HCT116 (cell line): ENCODE results near the gene NOL4L. TPM values are rescaled to one million over a fixed set of nuclear protein-coding genes. Genes with fewer than 3 reads are reported as not detected.

ENCODE experiments used
- ATAC-seq: fragments of 200-7000 bp; cut with Tn5 transposase; 2 replicates; pipeline ENCODE4 v1.9.1; 2020; ENCODE audit warnings: mild to moderate bottlenecking, moderate library complexity
- BruUV-seq: library from RNA; stranded (reverse); fragments of 400-500 nt; replicated peaks from 2 replicates; lab custom pipeline; 2021; lab: Mats Ljungman, UMichigan
- CTCF ChIA-PET: fragments of 300-600 bp; sonication (Branson Sonifier 250); formaldehyde crosslinking; loops from one replicate; lab custom pipeline; 2021; ENCODE audit warnings: antibody characterized with exemption; lab: Charles Lee
- POLR2A ChIA-PET: fragments of 300-600, 350-600 bp; sonication (Branson Sonifier 250); formaldehyde crosslinking; loops from one replicate; lab custom pipeline; 2021; ENCODE audit warnings: antibody characterized with exemption; lab: Charles Lee
- RAD21 ChIA-PET, 2 experiments: fragments of 300-600 bp; sonication (Branson Sonifier 250); formaldehyde crosslinking; loops; one replicate each; lab custom pipeline; 2023; ENCODE audit warnings: low total read pairs in 2 of 2; ENCODE audit not compliant: uncharacterized antibody in 2 of 2, unreplicated experiment in 2 of 2, low non-redundant PET in 1 of 2; lab: Charles Lee
- DNase-seq: peaks from one replicate; pipeline ENCODE4 v3.0.0-alpha.2; 2010; ENCODE audit warnings: low read depth, low spot score
- H2AFZ ChIP-seq: fragments of 200-600 bp; shearing (Covaris generic), sonication (generic); 2 replicates; pipeline ENCODE4 v1.6.1; 2017; ENCODE audit warnings: low read depth, mixed run types, mixed read lengths, antibody characterized with exemption, low read length; ENCODE audit not compliant: poor library complexity, severe bottlenecking
- H3K27ac ChIP-seq: 2 replicates; pipeline ENCODE4 v1.5.1; 2012; ENCODE audit warnings: low read depth, low read length
- H3K27me3 ChIP-seq: fragments of 200-600 bp; sonication (generic); 2 replicates; pipeline ENCODE4 v1.6.1; 2016; ENCODE audit warnings: mixed run types, low read length, mixed read lengths; ENCODE audit not compliant: insufficient read depth
- H3K36me3 ChIP-seq, 2 experiments: fragments of 200-500 bp in 1 of 2; fragments of 200-600 bp in 1 of 2; sonication (Bioruptor generic) in 1 of 2; sonication (generic) in 1 of 2; 2 replicates each; pipeline versions ENCODE4 v1.5.1 to v1.6.1; 2014 to 2016; ENCODE audit warnings: low read length in 2 of 2, inconsistent platforms in 1 of 2, mixed read lengths in 1 of 2, mixed run types in 1 of 2; ENCODE audit not compliant: insufficient read depth in 2 of 2, control insufficient read depth in 1 of 2
- H3K4me1 ChIP-seq, 2 experiments: fragments of 200-600 bp in 1 of 2; sonication (generic) in 1 of 2; 2 replicates each; pipeline versions ENCODE4 v1.5.1 to v1.6.1; 2012 to 2017; ENCODE audit warnings: low read length in 2 of 2, inconsistent platforms in 1 of 2, mild to moderate bottlenecking in 1 of 2, mixed read lengths in 1 of 2, mixed run types in 1 of 2, moderate library complexity in 1 of 2; ENCODE audit not compliant: insufficient read depth in 2 of 2, control insufficient read depth in 1 of 2
- H3K4me2 ChIP-seq: fragments of 200-600 bp; sonication (generic); 2 replicates; pipeline ENCODE4 v1.6.1; 2017; ENCODE audit warnings: mixed run types, low read length, mixed read lengths
- H3K4me3 ChIP-seq, 2 experiments: fragments of 200-600 bp in 1 of 2; sonication (generic) in 1 of 2; replicated peaks in 1 of 2; 2 replicates each; pipeline ENCODE4 v1.5.1; 2011 to 2016; ENCODE audit warnings: low read length in 2 of 2, control low read depth in 1 of 2, low read depth in 1 of 2, mild to moderate bottlenecking in 1 of 2, mixed read lengths in 1 of 2, mixed run types in 1 of 2
- H3K79me2 ChIP-seq: fragments of 200-600 bp; sonication (generic); 2 replicates; pipeline ENCODE4 v1.6.1; 2017; ENCODE audit warnings: mild to moderate bottlenecking, mixed run types, low read length, moderate library complexity, mixed read lengths; ENCODE audit not compliant: insufficient read depth
- H3K9ac ChIP-seq: fragments of 200-600 bp; sonication (generic); 2 replicates; pipeline ENCODE4 v1.6.1; 2016; ENCODE audit warnings: low read length, mixed read lengths
- H3K9me2 ChIP-seq: fragments of 200-600 bp; sonication (generic), shearing (Covaris generic); 2 replicates; pipeline ENCODE4 v1.6.1; 2017; ENCODE audit warnings: mixed run types, mild to moderate bottlenecking, moderate library complexity; ENCODE audit not compliant: insufficient read depth
- H3K9me3 ChIP-seq, 2 experiments: fragments of 200-500 bp in 1 of 2; fragments of 200-600 bp in 1 of 2; sonication (Bioruptor generic) in 1 of 2; sonication (generic) in 1 of 2; 2 replicates each; pipeline ENCODE4 v1.6.1; 2014 to 2017; ENCODE audit warnings: low read length in 2 of 2, mixed read lengths in 2 of 2, inconsistent platforms in 1 of 2, low read depth in 1 of 2, mild to moderate bottlenecking in 1 of 2, mixed run types in 1 of 2, moderate library complexity in 1 of 2; ENCODE audit not compliant: control insufficient read depth in 1 of 2, insufficient read depth in 1 of 2
- H4K20me1 ChIP-seq: fragments of 200-600 bp; sonication (generic), shearing (Covaris generic); 2 replicates; pipeline ENCODE4 v1.6.1; 2017; ENCODE audit warnings: mixed run types, mild to moderate bottlenecking, moderate library complexity; ENCODE audit not compliant: insufficient read depth
- CEBPB ChIP-seq: IDR thresholded peaks from 2 replicates; pipeline ENCODE4 v1.6.1; 2012; ENCODE audit warnings: low read depth
- EGR1 ChIP-seq: IDR thresholded peaks from 2 replicates; pipeline ENCODE4 v1.6.1; 2012; ENCODE audit warnings: low read depth
- ELF1 ChIP-seq: IDR thresholded peaks from 2 replicates; pipeline ENCODE4 v1.6.1; 2012; ENCODE audit warnings: low read depth, borderline replicate concordance
- EZH2 ChIP-seq: fragments of 200-600 bp; sonication (generic); IDR thresholded peaks from 2 replicates; pipeline ENCODE4 v1.6.1; 2017; ENCODE audit warnings: antibody characterized with exemption, mixed run types
- EZH2phosphoT487 ChIP-seq: fragments of 200-600 bp; IDR thresholded peaks from 2 replicates; pipeline ENCODE4 v1.6.1; 2018; ENCODE audit warnings: antibody characterized with exemption, borderline replicate concordance
- JUND ChIP-seq: IDR thresholded peaks from 2 replicates; pipeline ENCODE4 v1.6.1; 2012
- SIN3A ChIP-seq: IDR thresholded peaks from 2 replicates; pipeline ENCODE4 v1.6.1; 2012; ENCODE audit warnings: low read depth
- SP1 ChIP-seq: IDR thresholded peaks from 2 replicates; pipeline ENCODE4 v1.6.1; 2012; ENCODE audit warnings: low read depth
- SRF ChIP-seq: IDR thresholded peaks from 2 replicates; pipeline ENCODE4 v1.6.1; 2012; ENCODE audit warnings: low read depth
- YY1 ChIP-seq: IDR thresholded peaks from 2 replicates; pipeline ENCODE4 v1.6.1; 2011; ENCODE audit warnings: low read length, low read depth, moderate library complexity, mild to moderate bottlenecking; ENCODE audit not compliant: insufficient replicate concordance; ENCODE audit errors: extremely low read depth
- intact Hi-C: fragments of 100-400 bp; cut with micrococcal nuclease; formaldehyde crosslinking; loops from 2 replicates; pipeline ENCODE4 v1.10.0; 2022
- total RNA-seq: library from RNA; stranded (reverse); gene quantifications from one replicate; pipeline ENCODE4 v1.2.1, GENCODE V29; 2021; ENCODE audit not compliant: unreplicated experiment
- TF ChIP-seq, protein P1 (sequence below), 3 experiments: fragments of 200-600 bp in 1 of 3; sonication (generic) in 1 of 3; IDR thresholded peaks in 2 of 3; conservative IDR thresholded peaks in 1 of 3; 2 replicates each; pipeline ENCODE4 v1.5.1; 2012 to 2017; ENCODE audit warnings: low read depth in 2 of 3, low read length in 2 of 3, antibody characterized with exemption in 1 of 3, borderline replicate concordance in 1 of 3, control low read depth in 1 of 3, mild to moderate bottlenecking in 1 of 3, mixed read lengths in 1 of 3, mixed run types in 1 of 3, moderate library complexity in 1 of 3; ENCODE audit not compliant: insufficient read depth in 1 of 3
- TF ChIP-seq, protein P2 (sequence below): IDR thresholded peaks from 2 replicates; pipeline ENCODE4 v1.6.1; 2012; ENCODE audit warnings: low read depth
- TF ChIP-seq, protein P3 (sequence below): IDR thresholded peaks from 2 replicates; pipeline ENCODE4 v1.6.1; 2012

Gene NOL4L
- total RNA-seq, 1 experiment from 2014 or later = 5.9 TPM

DNA sequence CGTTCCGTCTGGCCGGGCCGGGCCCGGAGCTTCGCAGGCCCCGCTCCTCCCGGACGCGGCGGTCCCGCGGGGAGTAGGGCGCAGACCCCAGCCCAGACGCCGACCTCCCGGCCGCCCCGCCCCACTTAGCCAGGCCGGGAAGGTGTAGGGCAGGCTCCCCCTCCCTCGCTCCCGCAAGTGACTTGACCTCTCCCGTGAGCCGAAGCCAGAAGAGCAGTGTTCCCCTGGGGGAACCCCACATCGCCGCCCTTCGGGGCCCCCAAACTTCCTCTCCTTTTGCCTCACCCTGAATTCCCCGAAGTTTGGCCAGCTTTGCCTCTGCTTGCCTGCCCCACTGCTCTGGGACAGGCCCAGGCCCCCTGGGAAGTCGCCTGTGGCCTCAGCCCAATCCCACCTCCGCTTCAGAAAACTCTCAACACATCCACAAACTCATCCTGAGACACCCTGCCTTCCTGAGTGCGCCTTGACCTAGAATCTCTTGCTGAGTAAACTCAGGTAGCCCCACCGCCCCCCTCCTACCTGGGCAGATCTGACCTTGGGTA is 524 bp upstream of the NOL4L start:
- peak overlapping the region; percentile 64 for H3K4me2 ChIP-seq
- no peak overlapping the region for H2AFZ ChIP-seq
- CTCF ChIA-PET = no interaction called here
- no peak overlapping the region for H3K9ac ChIP-seq
- peaks cover 11 to 46% of the 10 kb centered on the region in 2 experiments for H3K4me1 ChIP-seq
- POLR2A ChIA-PET = no interaction called here
- no peaks in the 10 kb centered on the region for H3K9me2 ChIP-seq
- no peaks in the 10 kb centered on the region for H3K36me3 ChIP-seq
- BruUV-seq = no TSS peak
- H3K4me3 ChIP-seq = peak overlapping the region in 1 of 2 experiments; percentile 6; a peak in 1 of 4 replicates
- H3K9me3 ChIP-seq = no peaks in the 10 kb centered on the region
- no peaks in the 10 kb centered on the region for H3K27me3 ChIP-seq
- H4K20me1 ChIP-seq = no peaks in the 10 kb centered on the region
- RAD21 ChIA-PET = no interaction called here
- no peaks in the 10 kb centered on the region for H3K79me2 ChIP-seq
- intact Hi-C loops = no loop called here
- TF ChIP-seq, protein P1, sequence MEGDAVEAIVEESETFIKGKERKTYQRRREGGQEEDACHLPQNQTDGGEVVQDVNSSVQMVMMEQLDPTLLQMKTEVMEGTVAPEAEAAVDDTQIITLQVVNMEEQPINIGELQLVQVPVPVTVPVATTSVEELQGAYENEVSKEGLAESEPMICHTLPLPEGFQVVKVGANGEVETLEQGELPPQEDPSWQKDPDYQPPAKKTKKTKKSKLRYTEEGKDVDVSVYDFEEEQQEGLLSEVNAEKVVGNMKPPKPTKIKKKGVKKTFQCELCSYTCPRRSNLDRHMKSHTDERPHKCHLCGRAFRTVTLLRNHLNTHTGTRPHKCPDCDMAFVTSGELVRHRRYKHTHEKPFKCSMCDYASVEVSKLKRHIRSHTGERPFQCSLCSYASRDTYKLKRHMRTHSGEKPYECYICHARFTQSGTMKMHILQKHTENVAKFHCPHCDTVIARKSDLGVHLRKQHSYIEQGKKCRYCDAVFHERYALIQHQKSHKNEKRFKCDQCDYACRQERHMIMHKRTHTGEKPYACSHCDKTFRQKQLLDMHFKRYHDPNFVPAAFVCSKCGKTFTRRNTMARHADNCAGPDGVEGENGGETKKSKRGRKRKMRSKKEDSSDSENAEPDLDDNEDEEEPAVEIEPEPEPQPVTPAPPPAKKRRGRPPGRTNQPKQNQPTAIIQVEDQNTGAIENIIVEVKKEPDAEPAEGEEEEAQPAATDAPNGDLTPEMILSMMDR (IDR thresholded peaks at IDR 0.05 in 2 of 3, conservative IDR thresholded peaks at IDR 0.05 in 1 of 3; ENCODE audit: borderline replicate concordance in 1 of 3, insufficient read depth in 1 of 3, low read depth in 2 of 3, low read length in 2 of 3) = no peak
- no peak for TF ChIP-seq EZH2
- TF ChIP-seq EZH2phosphoT487 = no peak
- TF ChIP-seq SRF = no peak
- TF ChIP-seq YY1 = no peak
- TF ChIP-seq, protein P2, sequence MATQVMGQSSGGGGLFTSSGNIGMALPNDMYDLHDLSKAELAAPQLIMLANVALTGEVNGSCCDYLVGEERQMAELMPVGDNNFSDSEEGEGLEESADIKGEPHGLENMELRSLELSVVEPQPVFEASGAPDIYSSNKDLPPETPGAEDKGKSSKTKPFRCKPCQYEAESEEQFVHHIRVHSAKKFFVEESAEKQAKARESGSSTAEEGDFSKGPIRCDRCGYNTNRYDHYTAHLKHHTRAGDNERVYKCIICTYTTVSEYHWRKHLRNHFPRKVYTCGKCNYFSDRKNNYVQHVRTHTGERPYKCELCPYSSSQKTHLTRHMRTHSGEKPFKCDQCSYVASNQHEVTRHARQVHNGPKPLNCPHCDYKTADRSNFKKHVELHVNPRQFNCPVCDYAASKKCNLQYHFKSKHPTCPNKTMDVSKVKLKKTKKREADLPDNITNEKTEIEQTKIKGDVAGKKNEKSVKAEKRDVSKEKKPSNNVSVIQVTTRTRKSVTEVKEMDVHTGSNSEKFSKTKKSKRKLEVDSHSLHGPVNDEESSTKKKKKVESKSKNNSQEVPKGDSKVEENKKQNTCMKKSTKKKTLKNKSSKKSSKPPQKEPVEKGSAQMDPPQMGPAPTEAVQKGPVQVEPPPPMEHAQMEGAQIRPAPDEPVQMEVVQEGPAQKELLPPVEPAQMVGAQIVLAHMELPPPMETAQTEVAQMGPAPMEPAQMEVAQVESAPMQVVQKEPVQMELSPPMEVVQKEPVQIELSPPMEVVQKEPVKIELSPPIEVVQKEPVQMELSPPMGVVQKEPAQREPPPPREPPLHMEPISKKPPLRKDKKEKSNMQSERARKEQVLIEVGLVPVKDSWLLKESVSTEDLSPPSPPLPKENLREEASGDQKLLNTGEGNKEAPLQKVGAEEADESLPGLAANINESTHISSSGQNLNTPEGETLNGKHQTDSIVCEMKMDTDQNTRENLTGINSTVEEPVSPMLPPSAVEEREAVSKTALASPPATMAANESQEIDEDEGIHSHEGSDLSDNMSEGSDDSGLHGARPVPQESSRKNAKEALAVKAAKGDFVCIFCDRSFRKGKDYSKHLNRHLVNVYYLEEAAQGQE = no peak
- no peak for TF ChIP-seq SP1
- no peak for TF ChIP-seq CEBPB
- TF ChIP-seq SIN3A = no peak
- TF ChIP-seq, protein P3, sequence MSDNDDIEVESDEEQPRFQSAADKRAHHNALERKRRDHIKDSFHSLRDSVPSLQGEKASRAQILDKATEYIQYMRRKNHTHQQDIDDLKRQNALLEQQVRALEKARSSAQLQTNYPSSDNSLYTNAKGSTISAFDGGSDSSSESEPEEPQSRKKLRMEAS = no peak
- no peak for TF ChIP-seq ELF1
- TF ChIP-seq JUND = no peak
- no peak for TF ChIP-seq EGR1
- no peak for ATAC-seq
- no peak overlapping the region for H3K27ac ChIP-seq
- DNase-seq = no peak
